Measurements from ENCODE around the gene PLCH1.
A peak's percentile ranks its signal among the peaks of the same experiment; 100 is the strongest.

The PLCH1 gene

GRCh38 chr3:155608228-155608920 is 136.5 kb downstream of the PLCH1 start:
- no peak for DNase-seq (ENCODE audit: low read depth)

DNA sequence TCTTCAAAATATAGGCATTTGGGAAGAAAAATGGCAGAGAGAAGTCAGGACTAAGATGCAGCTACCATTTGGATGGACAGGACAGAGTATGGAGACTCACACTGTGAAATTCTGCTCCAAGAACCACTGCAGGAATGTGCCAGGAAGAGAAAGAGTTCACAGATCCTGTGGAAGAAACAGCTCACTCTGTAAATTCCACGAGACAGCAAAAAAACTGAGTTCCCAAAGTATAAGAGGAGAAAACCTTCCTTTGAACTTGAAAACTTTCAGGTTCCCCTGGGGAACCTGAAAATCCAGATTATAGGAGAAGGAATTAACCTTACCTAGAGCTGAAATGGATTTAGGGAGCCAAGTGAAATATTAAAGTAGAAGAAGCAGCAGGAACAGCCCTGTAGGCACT is 137.1 kb downstream of the PLCH1 start:
- DNase-seq (ENCODE audit: low read depth), result no peak

GRCh38 chr3:155605571-155605970 is 139.3 kb downstream of the PLCH1 start:
- DNase-seq (ENCODE audit: low read depth), result no peak

- DNase-seq (ENCODE audit: low read depth), result no peak
Measured at GRCh38 chr3:155604967-155605366, 139.9 kb downstream of the PLCH1 start.

DNA sequence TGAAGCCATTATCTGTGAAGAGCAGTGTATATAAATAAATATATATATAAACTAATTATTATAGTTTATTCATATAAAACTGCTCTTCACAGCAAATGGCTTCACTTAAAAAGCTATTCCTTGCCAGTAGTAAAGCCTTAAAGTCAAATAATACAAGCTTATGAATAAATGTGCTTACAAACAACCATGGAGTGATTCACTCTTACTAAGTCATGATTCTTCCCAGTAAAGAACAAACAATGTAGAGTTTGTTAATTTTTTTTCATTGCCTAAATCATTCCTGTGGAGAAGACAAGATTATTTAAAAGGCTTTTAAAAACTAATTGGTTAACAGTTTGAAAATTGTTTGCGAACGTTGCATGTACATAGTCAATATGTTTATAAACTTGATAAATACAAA is 140.7 kb downstream of the PLCH1 start:
- peak; percentile 15 for DNase-seq (ENCODE audit: low read depth)

DNA sequence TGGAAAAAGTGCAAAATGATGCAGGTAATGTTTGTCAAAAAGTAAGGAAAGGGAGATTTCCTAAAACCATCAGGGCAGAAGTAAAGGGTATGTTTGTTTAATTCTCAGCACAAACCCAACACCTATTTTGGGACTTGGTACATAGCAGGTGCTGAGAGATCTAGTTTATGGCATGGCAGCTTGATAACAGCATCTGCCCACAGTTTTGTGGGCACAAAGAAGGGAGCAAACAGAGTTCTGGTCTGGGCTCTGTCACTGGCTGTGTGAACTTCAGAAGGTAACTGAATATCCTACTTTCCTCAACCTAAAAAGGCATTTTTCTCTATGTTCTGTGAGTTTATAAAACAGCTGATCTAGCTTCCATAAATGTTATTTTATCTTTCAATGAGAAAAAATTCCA is 141.6 kb downstream of the PLCH1 start:
- DNase-seq (ENCODE audit: low read depth), result no peak

GRCh38 chr3:155602307-155602706 is 142.6 kb downstream of the PLCH1 start:
- no peak for DNase-seq (ENCODE audit: low read depth)

DNA sequence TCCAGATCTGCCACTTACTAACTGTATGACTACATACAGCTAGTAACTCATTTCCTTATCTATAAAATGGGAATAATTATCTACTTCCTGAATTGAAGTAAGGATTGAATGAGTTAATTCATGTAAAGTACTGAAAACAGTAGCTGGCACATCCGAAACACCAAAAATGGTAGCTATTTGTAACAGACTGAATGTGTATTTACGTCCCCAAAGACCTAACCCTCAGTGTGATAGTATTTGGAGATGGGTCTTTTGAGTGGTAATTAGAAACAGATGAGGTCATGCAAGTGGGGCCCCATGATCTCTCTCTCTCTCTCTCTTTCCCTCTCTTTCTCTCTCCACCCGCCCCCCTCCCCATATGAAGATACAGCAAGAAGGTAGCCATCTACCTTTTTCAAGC is 146.2 kb downstream of the PLCH1 start:
- no peak for DNase-seq (ENCODE audit: low read depth)

GRCh38 chr3:155596615-155597014 is 148.3 kb downstream of the PLCH1 start:
- DNase-seq (ENCODE audit: low read depth), result no peak

GRCh38 chr3:155595371-155595770 is 149.5 kb downstream of the PLCH1 start:
- no peak for DNase-seq (ENCODE audit: low read depth)

DNA sequence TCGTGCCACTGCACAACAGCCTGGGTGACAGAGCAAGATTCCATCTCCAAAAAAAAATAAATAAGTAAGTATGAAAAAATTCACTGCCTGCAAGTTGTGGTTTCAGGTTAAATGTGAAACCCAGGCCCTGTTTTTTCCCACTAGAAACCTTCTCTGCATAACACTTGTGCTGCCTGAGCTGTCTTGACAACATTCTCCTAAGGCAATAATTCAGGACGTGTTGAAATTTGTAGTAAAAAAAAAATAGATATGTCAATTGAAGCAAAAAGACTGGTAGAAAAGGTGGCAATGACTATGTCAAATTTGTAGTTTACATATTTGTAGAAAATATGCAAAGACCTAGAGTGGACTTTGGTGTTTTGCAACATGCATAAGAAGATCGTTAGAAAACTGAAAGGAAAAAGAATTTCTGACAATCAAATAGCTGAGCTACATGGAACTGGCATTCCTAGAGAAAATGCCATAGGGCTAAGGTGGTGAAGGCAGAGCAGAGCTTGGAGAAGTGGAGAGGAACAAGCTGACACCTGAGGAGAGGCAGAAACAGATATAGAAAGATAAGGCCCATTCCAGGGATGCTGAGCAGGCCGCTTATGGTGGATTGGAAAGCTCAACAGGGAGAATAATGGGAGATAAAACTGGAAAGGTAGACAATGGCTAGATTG is 150.2 kb downstream of the PLCH1 start:
- no peak for DNase-seq (ENCODE audit: low read depth)

- no peak for DNase-seq (ENCODE audit: low read depth)
Measured at GRCh38 chr3:155587581-155587980, 157.3 kb downstream of the PLCH1 start.

GRCh38 chr3:155585384-155585783 is 159.5 kb downstream of the PLCH1 start:
- DNase-seq (ENCODE audit: low read depth), result peak; percentile 19

DNA sequence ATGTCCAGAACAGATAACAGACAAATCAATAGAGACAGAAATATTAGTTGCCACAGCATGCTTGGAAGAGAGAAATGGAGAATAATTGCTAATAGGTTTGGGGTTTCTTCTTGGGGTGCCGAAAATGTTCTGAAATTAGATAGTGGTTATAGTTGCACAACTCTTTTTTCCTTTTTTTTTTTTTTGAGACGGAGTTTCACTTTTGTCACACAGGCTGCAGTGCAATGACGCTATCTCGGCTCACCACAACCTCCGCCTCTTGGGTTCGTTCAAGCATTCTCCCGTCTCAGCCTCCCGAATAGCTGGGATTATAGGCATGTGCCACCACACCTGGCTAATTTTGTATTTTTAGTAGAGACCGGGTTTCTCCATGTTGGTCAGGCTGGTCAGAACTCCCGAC is 163.3 kb downstream of the PLCH1 start:
- no peak for DNase-seq (ENCODE audit: low read depth)

GRCh38 chr3:155572085-155572484 is 172.8 kb downstream of the PLCH1 start:
- no peak for DNase-seq (ENCODE audit: low read depth)

DNA sequence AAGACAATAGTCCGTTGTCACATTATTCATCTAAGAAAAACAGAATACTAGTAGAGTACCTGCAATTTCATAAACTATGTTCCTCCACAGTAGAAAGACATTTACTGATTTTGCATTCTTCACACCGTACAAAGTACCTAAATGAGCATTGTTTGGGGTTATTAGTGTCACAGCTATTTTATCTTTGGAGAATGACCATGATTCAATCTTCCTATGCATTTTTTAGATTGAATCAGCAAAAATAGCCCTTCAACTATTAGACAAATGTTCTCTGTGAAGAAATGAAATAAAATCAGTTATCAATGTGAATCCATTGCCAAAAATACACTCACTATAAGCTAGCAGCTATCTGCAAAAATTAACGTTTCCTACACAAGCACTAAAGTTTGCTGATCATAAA is 176.6 kb downstream of the PLCH1 start:
- DNase-seq (ENCODE audit: low read depth), result no peak

- peak; percentile 36 for DNase-seq (ENCODE audit: low read depth)
Measured at GRCh38 chr3:155560594-155560993, 184.3 kb downstream of the PLCH1 start.

- no peak for DNase-seq (ENCODE audit: low read depth)
Measured at GRCh38 chr3:155560135-155560534, 184.7 kb downstream of the PLCH1 start.

- no peak for DNase-seq (ENCODE audit: low read depth)
Measured at GRCh38 chr3:155556531-155556930, 188.3 kb downstream of the PLCH1 start.

- DNase-seq (ENCODE audit: low read depth), result no peak
Measured at GRCh38 chr3:155555479-155556060, 189.3 kb downstream of the PLCH1 start.

DNA sequence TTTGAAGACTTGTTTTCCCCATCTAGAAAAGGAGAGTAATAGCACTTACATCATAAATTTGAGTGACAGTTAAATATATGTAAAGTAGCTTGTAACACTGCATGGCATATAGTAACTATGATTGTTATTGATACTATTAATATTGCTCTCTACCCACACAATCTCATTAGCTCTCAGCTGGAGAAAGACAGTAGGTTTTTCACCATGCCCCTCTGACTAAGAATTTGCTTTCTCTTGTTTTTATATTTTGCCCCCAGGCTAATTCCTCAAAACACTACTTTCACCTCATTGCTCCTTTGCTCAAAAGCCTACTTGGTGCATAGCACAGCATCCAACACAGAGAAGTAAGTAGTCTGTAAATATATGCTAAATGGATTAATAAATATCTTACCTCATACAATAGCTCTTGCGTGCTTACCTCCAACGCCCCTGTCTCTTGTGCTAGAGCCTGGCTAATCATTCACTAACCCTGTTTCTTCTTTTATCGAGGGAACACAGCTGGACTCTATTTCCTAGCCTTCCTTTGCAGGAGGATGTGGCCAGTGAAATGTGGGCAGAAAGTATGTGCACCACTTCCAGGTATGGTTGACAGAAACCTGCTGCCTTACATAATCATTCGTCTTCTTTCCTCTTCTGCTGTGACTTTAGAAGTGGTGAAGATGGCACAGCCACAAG is 190.0 kb downstream of the PLCH1 start:
- no peak for DNase-seq (ENCODE audit: low read depth)

- no peak for DNase-seq (ENCODE audit: low read depth)
Measured at GRCh38 chr3:155553780-155554179, 191.1 kb downstream of the PLCH1 start.

DNA sequence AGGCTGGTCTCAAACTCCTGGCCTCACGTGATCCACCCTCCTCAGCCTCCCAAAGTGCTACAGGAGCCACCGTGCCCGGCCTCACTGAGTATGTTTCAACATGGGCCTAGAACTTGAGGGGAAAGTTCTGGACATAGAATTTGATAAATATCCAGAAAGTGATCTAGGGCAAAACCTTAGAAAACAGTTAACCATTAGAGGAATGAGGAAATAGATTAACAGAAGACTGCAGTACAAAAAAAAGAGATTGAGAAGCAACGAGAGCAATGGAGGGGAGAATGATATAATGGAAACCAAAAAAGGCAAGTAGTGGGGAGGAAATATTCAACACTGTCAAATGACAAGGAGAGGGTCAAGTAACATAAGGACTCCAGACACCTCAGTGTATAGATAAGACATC is 191.5 kb downstream of the PLCH1 start:
- no peak for DNase-seq (ENCODE audit: low read depth)

Measured in ELR (cell line).